ENCODE results near the gene CDKL1. TPM values are rescaled to one million over a fixed set of nuclear protein-coding genes. Genes with fewer than 3 reads are reported as not detected.
"Not testable (repeated sequence)": the region's sequence is repeated elsewhere in the genome, so short reads cannot be mapped to it uniquely, and the experiment has no call there.

The CDKL1 gene
- total RNA-seq, 1 experiment from 2014 or later, result 3.7 TPM

GRCh38 chr14:50388256-50388931 lies 8.3 kb downstream of the CDKL1 start:
- no peak for DNase-seq (ENCODE audit: low read depth)

DNA sequence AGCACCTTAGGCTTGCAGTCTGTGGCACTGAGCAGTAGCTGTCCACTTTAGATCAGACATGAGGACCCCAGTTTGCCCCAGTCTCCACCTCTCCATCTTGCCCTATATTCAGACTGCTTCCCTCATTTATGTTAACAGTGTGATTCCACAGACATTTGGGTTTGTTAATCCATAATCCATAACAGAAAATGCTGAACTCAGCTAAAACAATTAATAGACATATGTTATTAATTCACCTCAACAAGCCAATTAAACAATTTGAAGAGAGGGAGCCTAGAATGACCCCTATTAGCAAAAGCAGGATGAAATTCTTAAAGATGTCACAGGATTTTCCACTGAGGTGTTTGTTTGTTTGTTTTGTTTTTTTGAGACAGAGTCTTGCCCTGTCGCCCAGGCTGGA lies 9.1 kb downstream of the CDKL1 start:
- DNase-seq (ENCODE audit: low read depth), result no peak

DNA sequence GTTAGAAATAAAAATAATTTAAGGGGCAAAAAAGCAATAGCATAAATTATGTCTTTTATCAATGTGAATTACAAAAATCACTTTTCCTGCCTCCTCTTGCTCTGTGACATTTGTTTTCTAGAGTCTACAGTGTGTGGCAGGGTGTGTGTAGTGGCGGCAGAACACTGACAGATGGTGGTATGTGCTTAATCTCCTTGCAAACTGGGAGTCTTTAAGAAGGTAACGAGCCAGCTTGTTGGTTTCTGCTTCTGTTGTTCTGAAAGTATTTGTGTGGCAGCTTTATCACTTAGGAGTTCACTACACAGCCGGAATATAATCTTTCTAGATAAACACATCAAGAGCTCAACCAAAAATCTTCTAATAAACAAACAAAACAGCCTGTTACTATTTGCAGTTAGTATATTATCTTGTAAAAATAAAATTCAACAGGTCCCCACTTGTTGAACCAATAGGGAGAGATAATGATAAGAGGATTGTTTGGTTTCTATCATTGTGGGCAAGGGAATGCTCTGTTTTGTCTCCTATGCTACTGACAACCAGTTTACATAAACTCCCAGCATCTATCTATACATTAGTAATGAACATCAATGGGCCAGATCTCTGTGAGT lies 13.0 kb downstream of the CDKL1 start:
- DNase-seq (ENCODE audit: low read depth), result no peak

GRCh38 chr14:50381823-50382287 lies 14.8 kb downstream of the CDKL1 start:
- no peak for DNase-seq (ENCODE audit: low read depth)

GRCh38 chr14:50381008-50381407 lies 15.7 kb downstream of the CDKL1 start:
- no peak for DNase-seq (ENCODE audit: low read depth)

DNA sequence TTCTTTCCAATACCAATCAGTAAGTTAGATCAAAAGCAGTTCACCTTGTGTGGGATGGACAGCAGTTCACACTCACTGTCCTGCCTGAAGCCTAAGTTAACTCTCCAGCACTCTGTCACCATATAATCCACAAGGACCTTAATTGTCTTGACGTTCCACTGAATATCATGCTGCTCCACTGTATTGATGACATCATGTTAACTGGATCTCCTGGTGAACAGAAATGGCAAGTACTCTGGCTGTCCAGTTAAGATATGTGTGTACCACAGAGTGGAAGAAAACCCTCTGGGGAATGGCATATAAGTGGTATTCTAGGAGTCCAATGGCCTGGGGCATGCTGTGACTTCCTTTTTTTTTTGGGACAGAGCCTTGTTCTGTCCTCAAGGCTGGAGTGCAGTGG lies 16.2 kb downstream of the CDKL1 start:
- DNase-seq (ENCODE audit: low read depth), result no peak

DNA sequence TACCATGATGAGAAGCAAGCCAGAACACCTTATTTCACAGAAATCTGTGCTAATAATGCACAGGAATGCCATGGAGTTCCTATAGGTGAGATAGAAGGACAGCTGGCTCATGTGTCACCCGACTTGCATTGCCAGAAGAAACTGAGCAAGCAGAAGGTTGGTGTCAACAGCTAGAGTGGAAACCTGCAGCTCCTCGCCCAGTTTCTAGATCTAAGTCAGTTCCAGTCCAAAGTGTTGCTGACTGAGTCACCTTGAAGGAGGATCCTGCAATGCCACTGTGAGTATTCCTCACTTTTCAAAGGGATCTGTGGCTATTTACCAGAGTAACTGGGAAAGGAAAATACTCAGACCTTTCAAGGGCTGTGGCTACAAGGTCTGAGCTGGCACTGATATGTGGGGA lies 17.1 kb downstream of the CDKL1 start:
- DNase-seq (ENCODE audit: low read depth), result no peak

DNA sequence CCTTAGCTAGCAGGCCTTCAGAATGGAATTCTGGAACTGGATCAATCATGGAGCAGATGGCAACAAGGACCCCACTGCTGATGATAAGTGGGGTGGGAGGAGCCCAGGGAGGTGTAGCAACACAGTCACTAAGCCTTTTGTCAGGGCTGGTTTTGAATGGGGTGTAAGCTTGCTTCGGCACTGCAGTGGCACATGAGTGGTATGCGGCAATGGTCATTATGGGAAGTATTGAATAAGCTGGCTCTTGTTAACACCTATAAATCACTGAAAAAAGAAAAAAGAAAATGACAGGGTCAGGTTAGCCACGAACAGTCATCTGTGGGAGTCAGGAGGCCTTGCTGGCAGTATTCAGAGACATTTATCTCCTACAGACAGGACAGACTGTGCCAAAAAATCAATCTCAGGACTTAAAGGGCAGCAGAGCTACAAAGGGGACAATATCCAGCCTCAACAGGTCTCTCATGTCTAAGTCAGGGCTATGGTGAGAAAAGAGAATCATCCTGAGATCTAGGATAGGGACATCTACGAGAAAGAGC lies 19.1 kb downstream of the CDKL1 start:
- DNase-seq (ENCODE audit: low read depth), result no peak

DNA sequence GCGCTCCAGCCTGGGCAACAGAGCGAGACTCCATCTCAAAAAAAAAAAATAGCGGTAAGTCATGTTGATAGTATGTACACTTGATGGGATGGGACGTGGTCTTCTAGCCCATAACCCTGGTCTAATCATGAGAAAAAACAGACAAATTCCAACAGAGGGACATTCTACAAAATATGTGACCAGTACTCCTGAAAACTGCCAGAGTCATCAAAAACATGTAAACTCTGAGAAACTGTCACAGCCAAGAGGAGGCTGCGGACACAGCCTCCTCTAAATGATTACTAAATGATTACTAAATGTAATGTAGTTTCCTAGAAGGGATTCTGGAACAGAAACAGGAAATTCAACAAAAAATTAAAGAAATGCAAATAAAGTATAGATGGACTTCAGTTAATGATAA lies 20.9 kb downstream of the CDKL1 start:
- DNase-seq (ENCODE audit: low read depth), result no peak

- no peak for DNase-seq (ENCODE audit: low read depth)
Measured at GRCh38 chr14:50373959-50374358, 22.7 kb downstream of the CDKL1 start.

DNA sequence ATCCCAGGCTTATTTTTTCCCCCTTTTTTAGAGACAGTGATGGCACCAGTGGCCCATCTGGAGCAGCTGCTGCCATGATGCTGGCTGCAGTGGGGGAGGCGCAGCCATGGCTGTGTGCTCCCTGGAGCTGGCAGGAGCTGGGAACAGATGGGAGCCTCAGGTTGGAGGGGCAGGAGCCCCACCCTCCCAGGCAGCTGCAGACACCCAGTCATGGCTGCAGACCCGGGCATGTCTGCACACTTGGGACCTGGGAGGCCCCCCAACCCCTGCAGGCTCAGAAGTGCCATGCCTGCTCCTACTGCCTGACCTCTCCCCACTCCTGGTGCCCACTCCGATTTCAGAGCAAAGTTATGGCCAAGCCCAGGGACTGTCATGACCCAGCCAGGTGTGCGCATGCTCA lies 25.1 kb downstream of the CDKL1 start:
- DNase-seq (ENCODE audit: low read depth), result no peak

DNA sequence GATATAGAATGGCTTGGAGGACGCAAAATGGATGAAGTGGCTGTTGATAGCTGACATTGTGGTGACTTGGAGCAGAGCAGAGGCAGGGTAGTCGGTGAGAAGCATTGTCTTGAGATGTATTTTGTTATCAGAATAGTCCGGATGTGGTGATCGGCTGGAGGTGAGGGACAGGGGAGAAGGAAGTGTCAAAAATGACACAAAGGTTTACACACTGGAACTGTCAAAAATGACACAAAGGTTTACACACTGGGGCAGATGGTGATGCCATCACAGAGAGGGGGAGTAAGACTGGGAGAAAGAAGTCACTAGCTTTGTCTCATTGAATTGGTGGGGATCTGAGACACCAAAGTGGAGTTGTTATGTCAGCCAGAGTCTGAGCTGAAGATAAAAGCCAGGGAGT lies 30.1 kb downstream of the CDKL1 start:
- no peak for DNase-seq (ENCODE audit: low read depth)

DNA sequence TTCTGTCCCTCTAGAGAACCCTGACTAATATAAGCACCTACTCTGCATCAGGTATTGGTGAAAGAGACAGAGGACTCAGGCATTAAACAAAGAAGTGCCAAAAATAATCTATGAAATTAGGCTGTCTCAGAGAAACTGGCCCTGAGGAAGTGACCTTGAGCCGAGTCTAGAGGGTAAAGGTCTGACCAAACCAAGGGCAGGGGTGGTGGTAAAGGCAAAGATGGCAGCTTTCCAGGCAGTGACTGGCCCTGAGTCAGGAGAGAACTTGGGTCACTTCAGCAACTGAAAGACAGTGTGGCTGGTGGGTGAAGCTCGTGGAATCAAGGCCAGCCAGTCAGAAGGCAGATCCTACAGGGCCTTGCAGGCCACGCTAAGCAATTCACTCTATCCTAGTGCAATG lies 30.6 kb downstream of the CDKL1 start:
- peak; percentile 48 for DNase-seq (ENCODE audit: low read depth)

- not testable (repeated sequence) for DNase-seq (ENCODE audit: low read depth)
Measured at GRCh38 chr14:50365572-50365971, 31.1 kb downstream of the CDKL1 start.

GRCh38 chr14:50364792-50365191 lies 31.9 kb downstream of the CDKL1 start:
- DNase-seq (ENCODE audit: low read depth), result peak; percentile 21

GRCh38 chr14:50363714-50364111 lies 33.0 kb downstream of the CDKL1 start:
- peak; percentile 40 for DNase-seq (ENCODE audit: low read depth)

- peak; percentile 11 for DNase-seq (ENCODE audit: low read depth)
Measured at GRCh38 chr14:50362764-50363713, 33.6 kb downstream of the CDKL1 start.

- not testable (repeated sequence) for DNase-seq (ENCODE audit: low read depth)
Measured at GRCh38 chr14:50361473-50362403, 34.9 kb downstream of the CDKL1 start.

DNA sequence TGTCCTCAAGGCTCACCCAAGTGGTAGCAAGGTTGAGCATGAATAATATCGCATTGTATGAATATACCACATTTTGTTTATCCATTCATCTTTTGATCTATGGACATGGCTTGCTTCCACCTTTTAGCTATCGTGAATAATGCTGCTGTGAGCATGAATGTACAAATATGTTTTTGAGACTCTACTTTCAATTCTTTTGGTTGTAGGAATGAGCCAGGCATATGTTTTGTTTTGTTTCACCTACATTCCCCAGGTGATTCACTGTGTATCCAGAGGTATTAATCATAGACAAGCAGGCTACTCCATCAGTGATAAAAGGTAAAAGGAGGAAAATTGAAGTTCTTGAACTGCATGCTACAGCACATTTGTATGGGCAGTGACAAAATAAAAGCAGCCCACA lies 35.8 kb downstream of the CDKL1 start:
- no peak for DNase-seq (ENCODE audit: low read depth)

GRCh38 chr14:50360093-50360492 lies 36.6 kb downstream of the CDKL1 start:
- no peak for DNase-seq (ENCODE audit: low read depth)

DNA sequence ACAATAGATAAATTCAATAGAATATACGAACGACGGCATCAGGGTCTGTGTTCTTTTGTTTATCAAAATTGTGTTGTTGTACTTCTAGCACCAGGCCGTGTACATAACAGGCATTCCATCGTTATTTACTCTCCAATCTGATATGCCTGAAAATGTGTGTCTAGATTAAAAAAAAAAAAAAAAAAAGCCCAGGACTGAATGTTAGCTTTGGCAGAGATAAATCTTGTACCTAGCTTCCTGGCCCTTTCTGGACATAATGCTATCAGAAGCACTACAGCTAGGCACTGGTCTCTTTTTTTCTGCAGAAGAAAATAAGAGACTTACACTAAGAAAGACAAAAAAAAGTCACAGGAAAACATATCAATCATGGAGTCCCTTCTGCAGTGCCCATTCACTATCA lies 37.0 kb downstream of the CDKL1 start:
- DNase-seq (ENCODE audit: low read depth), result no peak

Data from M059J (cell line).